NCI-H2107 (cell line): ENCODE data around the gene EHBP1.
"Not testable (repeated sequence)": the region's sequence is repeated elsewhere in the genome, so short reads cannot be mapped to it uniquely, and the experiment has no call there.

Experiments used
- DNase-seq: peaks from one replicate; lab custom pipeline; 2025; lab: John Stamatoyannopoulos, UW

The EHBP1 gene

DNA sequence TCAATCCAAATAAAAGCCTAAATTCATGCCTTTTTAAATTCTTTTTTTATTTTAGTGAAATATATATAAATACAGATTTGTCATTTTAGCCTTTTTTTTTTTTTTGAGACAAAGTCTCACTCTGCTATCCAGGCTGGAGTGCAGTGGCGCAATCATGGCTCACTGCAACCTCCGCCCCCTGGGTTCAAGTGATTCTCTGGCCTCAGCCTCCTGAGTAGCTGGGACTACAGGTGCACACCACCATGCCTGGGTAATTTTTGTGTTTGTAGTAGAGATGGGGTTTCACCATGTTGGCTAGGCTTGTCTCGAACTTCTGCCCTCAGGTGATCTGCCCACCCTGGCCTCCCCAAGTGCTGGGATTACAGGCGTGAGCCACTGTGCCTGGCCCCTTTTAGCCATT lies 368.9 kb downstream of the EHBP1 start:
- DNase-seq: not testable (repeated sequence)

DNA sequence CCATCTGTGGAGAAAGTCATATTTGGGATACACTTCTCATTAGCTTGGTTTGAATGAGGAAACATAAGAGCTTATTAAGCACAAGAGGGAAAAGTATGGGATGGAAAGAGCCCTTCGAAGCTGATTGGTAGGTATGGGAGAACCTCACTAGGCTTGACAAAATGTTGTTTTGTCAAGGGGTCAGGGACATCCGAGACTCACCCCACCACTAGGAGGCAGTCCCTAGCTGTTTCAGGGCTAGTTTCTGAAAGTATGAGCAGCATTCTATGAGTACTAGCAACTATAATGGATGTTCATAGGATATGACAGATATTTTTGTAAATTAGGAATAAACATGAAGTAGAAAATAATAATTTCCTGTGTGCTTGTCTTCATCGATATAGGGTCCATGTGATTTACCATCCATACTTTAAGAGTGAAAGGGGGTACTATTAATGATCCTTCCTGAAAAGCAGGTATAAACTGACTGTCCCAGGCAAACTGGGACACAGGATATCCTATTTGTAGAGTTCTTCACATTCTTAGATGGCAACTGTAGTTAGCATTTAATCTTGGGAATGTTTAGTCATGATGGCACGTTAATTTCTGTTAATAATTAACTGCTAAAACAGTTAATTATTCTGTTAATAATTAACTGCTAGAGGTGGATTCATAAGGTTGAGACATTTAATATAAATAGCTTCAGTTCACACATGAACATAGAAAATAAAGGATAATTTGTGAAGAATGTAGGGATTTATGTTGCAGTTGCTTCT lies 373.5 kb downstream of the EHBP1 start:
- no peak for DNase-seq

DNA sequence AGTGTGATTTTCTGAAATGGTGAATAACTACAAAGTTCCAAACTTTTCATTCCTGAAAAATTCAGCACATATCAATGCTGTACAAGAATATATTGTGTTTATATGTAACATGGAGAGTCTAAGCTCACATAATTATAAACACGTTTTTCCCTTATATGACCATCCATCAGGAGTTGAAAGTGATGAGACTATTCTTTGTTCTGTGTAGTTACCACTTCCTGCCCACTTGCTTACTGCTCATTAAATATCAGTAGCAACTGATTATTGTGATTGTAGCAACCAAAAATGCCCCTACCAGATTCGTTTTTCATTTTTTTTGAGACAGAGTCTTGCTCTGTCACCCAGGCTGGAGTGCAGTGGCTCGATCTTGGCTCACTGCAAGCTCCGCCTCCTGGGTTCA lies 375.9 kb downstream of the EHBP1 start:
- DNase-seq: no peak

DNA sequence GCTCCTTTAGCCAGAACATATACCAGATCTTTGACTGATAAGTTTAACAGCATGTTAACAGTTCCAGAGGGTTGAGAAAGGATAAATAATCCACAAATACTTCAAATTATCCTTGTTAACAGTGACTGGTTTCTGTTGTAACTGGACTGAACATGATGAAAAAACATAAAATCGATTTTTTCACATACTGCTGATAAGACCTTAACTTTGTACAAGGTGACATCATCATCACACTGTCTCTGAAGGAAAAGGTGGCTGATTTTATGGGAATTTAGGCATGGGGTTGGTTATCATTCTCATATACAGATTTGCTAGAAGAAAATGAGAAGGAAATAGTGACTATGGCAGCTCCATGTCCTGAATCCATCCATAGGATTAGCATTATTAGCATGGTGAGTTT lies 381.2 kb downstream of the EHBP1 start:
- no peak for DNase-seq

- no peak for DNase-seq
Observed at GRCh38 chr2:63092401-63092800, 386.9 kb downstream of the EHBP1 start.

- no peak for DNase-seq
Observed at GRCh38 chr2:63092857-63093256, 387.3 kb downstream of the EHBP1 start.

- DNase-seq: no peak
Observed at GRCh38 chr2:63093502-63093901, 388.0 kb downstream of the EHBP1 start.
